ENCODE results near the gene HOXB7. TPM values are rescaled to one million over a fixed set of nuclear protein-coding genes. Genes with fewer than 3 reads are reported as not detected.

HOXB7 gene
- total RNA-seq, 1 experiment from 2014 or later, result not detected

- Histone ChIP-seq H4K91ac (ENCODE audit: insufficient read length, low read depth, low read length) (no peak overlapping the region), H3K18ac (ENCODE audit: insufficient read length, low read depth, low read length) (no peak overlapping the region), H3K23ac (ENCODE audit: insufficient read length, low read depth, low read length) (no peak overlapping the region), H2BK20ac (ENCODE audit: low read depth, low read length, poor library complexity, severe bottlenecking) (no peak overlapping the region), H3K9ac (ENCODE audit: extremely low read depth, insufficient read length, low read length) (no peak overlapping the region), H3K79me2 (ENCODE audit: insufficient read depth, low read length) (no peaks in the 10 kb centered on the region), H2BK5ac (ENCODE audit: insufficient read length, low read length) (no peak overlapping the region), H2AK5ac (ENCODE audit: insufficient read length, low read length) (no peak overlapping the region), H3T11ph (ENCODE audit: low read length) (no peak overlapping the region), H2BK15ac (ENCODE audit: low read depth, low read length) (no peak overlapping the region), H3K27ac (ENCODE audit: insufficient read length, low read depth, low read length) (no peak overlapping the region), H3K56ac (ENCODE audit: insufficient read length, low read depth, low read length) (no peak overlapping the region), H3K79me1 (ENCODE audit: insufficient read depth, low read depth, low read length, poor library complexity, severe bottlenecking) (no peaks in the 10 kb centered on the region), H4K5ac (ENCODE audit: insufficient read length, low read depth, low read length) (no peak overlapping the region), H3K23me2 (ENCODE audit: insufficient read length, low read depth, low read length, poor library complexity, severe bottlenecking) (peaks cover 5% of the 10 kb centered on the region), H3K4me1 (ENCODE audit: insufficient read depth, low read length) (no peaks in the 10 kb centered on the region), H2AFZ (ENCODE audit: low read length) (no peak overlapping the region), H3K27me3 (ENCODE audit: insufficient read depth, low read length) (peaks cover 98% of the 10 kb centered on the region), H2BK120ac (ENCODE audit: low read depth, low read length, poor library complexity, severe bottlenecking) (no peak overlapping the region), H2BK12ac (ENCODE audit: insufficient read length, low read depth, low read length) (no peak overlapping the region), H3K4ac (ENCODE audit: low read depth, low read length) (no peak overlapping the region), H4K20me1 (ENCODE audit: control insufficient read depth, insufficient read depth, insufficient read length) (no peaks in the 10 kb centered on the region), H3K9me3 (ENCODE audit: control insufficient read depth, low read depth, low read length) (no peaks in the 10 kb centered on the region), H3K4me2 (ENCODE audit: insufficient read depth, insufficient read length, low read length) (no peak overlapping the region), H4K8ac (replicated peaks; ENCODE audit: insufficient read length, low read depth, low read length) (no peak overlapping the region), H3K14ac (ENCODE audit: insufficient read depth, low read length) (no peak overlapping the region)
- DNase-seq, result no peak
- no CpG with 5 or more reads among the region's 6 CpGs for WGBS (ENCODE audit: extremely low coverage, insufficient read length, low lambda C conversion rate)
- no peak for TF ChIP-seq CTCF (conservative IDR thresholded peaks at IDR 0.05)
- H3K9me3 Mint-ChIP-seq, result peaks cover 3 to 24% of the 10 kb centered on the region in 2 experiments; a peak in 3 of 5 replicates
- peaks cover 100% of the 10 kb centered on the region for H3K27me3 Mint-ChIP-seq (ENCODE audit: low read depth)
- H3K27ac Mint-ChIP-seq, result no peak overlapping the region
- H3K4me1 Mint-ChIP-seq, result peaks cover 3 to 17% of the 10 kb centered on the region in 2 experiments; a peak in 3 of 4 replicates
- H3K4me3 Mint-ChIP-seq, result no peak overlapping the region
- peaks cover 0 to 2% (median 0%) of the 10 kb centered on the region in 3 experiments; a peak in 1 of 7 replicates for H3K36me3 Mint-ChIP-seq (ENCODE audit: insufficient read depth in 1 of 3, low read depth in 3 of 3)
Observed at GRCh38 chr17:48620461-48621139, 9.8 kb upstream of the HOXB7 start.

Data from H9 (cell line).